ENCODE measurements around the gene OVCA2.
A peak's percentile ranks its signal among the peaks of the same experiment; 100 is the strongest.

OVCA2 gene

DNA sequence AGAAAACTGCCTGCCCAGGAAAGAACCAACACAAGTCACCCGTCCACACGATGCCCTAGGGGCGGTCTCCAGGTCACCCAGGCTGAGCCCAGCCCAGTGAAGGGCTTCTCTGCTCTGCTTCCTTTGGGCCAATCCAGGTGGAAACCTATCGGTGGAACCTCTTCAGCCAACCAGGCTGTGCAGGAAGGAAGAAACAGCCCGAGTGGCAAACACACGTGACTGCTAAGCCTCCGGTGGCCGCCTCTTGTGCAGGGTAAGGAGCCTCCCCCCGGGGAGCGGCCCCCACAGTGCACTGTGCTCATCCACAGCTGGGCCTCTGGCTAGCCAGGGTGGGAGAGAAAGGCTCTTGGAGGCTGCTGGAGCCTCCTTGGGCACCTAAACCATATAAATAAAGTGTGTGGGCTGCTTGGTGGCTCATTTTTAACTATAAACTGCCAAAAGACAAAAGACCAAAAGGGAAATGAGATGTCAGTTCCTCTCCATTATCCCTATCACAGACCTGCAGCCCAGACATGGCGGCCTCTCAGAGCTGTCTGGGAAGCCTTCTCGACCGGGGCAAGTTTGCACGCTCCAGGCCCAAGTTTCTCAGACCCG lies 19.1 kb upstream of the OVCA2 start:
- no peak overlapping the region for H3K4me3 ChIP-seq (ENCODE audit: low read depth, low read length)
- TF ChIP-seq, protein P1, sequence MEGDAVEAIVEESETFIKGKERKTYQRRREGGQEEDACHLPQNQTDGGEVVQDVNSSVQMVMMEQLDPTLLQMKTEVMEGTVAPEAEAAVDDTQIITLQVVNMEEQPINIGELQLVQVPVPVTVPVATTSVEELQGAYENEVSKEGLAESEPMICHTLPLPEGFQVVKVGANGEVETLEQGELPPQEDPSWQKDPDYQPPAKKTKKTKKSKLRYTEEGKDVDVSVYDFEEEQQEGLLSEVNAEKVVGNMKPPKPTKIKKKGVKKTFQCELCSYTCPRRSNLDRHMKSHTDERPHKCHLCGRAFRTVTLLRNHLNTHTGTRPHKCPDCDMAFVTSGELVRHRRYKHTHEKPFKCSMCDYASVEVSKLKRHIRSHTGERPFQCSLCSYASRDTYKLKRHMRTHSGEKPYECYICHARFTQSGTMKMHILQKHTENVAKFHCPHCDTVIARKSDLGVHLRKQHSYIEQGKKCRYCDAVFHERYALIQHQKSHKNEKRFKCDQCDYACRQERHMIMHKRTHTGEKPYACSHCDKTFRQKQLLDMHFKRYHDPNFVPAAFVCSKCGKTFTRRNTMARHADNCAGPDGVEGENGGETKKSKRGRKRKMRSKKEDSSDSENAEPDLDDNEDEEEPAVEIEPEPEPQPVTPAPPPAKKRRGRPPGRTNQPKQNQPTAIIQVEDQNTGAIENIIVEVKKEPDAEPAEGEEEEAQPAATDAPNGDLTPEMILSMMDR (IDR thresholded peaks at IDR 0.05; ENCODE audit: low read depth, low read length): no peak
- no peak for DNase-seq (ENCODE audit: low read depth, low spot score)
- in situ Hi-C loops (cut with HindIII; ENCODE audit: low sequenced_read_pairs): no loop called here

DNA sequence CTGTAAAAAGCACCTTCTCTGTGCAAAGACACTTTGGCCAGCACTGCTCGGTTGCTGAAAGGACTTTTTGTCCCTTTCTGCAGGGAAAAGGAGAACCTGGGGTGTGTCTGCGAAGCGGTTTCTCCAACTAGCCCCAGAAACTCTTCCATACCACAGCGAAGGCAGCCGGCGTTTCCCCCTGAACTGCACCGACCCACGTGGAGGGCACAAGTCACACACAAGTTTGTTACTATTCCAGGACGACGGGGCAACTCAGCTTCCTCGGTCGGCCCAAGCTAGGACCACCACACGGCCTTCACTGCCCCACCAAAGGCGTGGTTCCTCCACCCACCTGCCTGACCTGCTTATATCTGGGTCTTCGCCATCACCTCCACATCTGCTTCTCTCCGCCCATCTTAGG lies 18.6 kb upstream of the OVCA2 start:
- TF ChIP-seq, protein P1 (IDR thresholded peaks at IDR 0.05; ENCODE audit: low read depth, low read length): no peak
- in situ Hi-C loops (cut with HindIII; ENCODE audit: low sequenced_read_pairs): no loop called here
- DNase-seq (ENCODE audit: low read depth, low spot score): no peak
- H3K4me3 ChIP-seq (ENCODE audit: low read depth, low read length): no peak overlapping the region

DNA sequence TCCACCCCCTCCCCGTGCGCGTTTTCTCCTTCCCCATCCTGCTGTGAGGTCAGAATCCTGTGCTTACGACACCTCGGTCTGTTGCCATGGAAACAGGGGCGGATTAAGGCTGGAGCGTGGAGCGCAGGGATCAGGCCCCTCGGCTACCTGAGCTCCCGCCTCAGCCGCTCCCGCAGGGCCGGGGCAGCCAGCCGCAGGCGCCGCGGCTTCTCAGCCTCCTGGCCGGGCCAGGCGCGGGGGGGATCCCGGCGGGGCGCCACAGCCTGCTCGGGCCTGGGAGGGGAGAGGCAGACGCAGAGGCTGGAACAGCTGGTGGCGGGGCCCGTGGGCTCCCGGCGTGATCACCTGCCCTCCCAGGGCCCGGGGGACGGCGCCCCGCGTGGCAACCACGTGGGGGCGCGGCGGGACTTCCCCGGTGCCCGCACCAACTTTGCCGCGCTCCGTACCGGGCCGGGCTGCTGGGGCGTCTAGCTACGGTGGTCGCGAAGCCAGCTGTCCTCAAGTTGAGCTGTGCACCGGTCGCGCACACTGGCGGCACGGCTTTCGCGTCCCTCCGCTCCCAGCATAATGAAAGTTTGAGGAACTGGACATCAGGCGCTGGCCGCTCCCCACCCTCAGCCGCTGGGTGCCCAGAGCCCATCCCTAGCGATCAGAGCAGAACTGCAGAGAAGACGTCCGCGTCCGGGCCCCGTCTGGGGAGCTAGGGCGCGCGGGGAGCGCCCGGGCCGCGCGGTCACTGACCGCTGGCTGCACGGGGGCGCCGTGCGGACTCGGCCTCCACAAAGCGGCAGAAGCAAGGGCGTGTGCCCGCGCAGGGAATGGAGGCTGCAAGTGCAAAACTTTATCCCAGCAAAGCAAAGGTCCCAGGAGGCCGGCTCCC lies 17.9 kb upstream of the OVCA2 start:
- DNase-seq (ENCODE audit: low read depth, low spot score): peak; percentile 25
- in situ Hi-C loops (cut with HindIII; ENCODE audit: low sequenced_read_pairs): no loop called here
- H3K4me3 ChIP-seq (ENCODE audit: low read depth, low read length): no peak overlapping the region
- TF ChIP-seq, protein P1 (IDR thresholded peaks at IDR 0.05; ENCODE audit: low read depth, low read length): no peak

DNA sequence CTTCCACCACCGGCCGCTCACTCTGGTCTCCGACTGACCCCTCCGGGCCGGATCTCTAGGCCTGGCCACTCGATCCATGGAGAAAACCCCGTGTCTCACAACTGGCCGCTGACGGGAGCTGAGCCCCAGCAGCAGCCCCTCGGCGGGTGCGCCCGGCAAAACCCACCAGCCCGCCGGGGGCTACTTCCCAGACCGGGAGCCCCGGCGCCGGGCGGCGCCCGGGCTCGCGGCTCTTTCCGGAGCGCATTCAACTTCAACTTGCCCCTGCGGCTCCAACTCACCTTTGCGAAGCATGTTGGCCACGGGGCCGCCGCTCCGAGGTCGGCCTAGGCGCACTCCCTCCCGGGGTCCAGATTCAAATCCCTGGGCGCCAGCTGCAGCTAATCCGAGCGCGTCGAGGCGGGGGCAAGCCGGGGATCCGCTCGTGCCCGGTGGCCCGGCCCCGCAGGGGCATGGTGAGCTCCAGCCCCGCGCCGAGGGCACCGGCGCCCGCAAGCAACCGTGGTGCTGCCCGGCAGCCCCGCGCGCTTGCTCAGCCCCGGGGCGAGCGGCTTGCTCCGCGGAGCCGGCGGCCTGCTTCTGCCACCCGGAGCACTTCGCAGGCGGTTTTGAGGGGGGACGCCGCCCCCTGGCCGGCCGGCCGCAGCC lies 17.1 kb upstream of the OVCA2 start:
- no peak for DNase-seq (ENCODE audit: low read depth, low spot score)
- in situ Hi-C loops (cut with HindIII; ENCODE audit: low sequenced_read_pairs): loop anchor here (25.0 kb wide), 1 partner anchor 112 kb away; no protein-coding TSS in a partner anchor
- H3K4me3 ChIP-seq (ENCODE audit: low read depth, low read length): no peak overlapping the region
- TF ChIP-seq, protein P1 (IDR thresholded peaks at IDR 0.05; ENCODE audit: low read depth, low read length): no peak

DNA sequence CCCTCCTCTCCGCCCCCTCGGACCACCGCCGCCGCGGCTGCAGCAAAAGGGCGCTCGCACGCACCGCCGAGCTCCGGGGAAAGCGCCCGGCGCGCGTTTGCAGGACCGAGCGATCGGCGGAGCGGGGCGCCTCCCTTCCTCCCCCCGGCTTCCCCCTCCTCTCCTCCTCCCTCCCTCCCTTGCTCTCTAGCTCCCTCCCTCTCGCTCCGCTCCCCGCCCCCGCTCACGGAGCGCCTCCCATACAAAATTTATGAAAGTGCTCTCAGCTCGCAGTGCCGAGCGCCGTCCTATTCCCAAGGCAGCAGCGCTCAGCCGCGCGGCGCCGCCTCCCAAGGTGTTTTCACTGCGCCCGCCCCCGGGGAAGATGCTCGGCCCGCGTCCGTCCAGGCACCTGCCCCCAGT lies 16.6 kb upstream of the OVCA2 start, which contains the start of gene RTN4RL1:
TSS of gene RTN4RL1 (minus strand) at position 115 of the 402 bp plus-strand sequence. CDS start 469 bp downstream, outside the sequence.
- DNase-seq (ENCODE audit: low read depth, low spot score): peak; percentile 32
- in situ Hi-C loops (cut with HindIII; ENCODE audit: low sequenced_read_pairs): loop anchor here (25.0 kb wide), 1 partner anchor 113 kb away; no protein-coding TSS in a partner anchor
- TF ChIP-seq, protein P1 (IDR thresholded peaks at IDR 0.05; ENCODE audit: low read depth, low read length): no peak
- H3K4me3 ChIP-seq (ENCODE audit: low read depth, low read length): peak within 1 kb of the TSS; percentile 13

DNA sequence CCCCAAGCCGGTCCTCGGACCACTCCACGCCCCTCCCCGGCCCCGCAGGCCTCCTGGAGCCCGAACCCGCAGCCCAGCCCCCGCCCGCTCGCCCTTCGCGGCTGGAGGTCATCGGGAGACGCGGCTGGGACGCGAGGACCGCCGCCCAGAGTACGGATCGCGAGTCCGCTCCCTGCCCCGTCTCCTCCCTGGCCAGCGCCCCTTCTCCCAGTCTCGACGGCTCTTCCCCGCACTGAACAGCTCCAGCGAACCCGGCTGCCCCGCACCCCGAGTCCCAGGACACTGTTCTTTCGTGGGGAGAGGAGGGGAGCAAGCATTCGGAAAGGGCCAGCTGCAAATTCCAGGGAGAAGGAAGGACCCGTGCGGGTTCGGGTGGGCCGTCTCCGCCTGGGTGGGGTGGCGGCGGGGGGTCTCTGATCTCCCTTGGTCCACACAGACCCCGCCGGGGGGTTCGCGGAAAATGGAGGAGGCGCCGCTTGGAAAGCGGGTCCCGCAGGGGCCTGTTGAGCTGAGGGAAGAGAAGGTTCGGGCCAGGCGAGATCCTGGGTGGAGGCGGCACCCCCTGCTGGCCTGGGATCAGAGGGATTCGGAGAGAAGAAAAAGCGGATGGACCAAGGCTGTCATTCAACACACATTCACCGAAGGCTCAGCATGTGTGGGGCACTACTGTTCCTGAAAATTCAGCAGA lies 16.1 kb upstream of the OVCA2 start:
- DNase-seq (ENCODE audit: low read depth, low spot score): peak; percentile 43
- TF ChIP-seq, protein P1 (IDR thresholded peaks at IDR 0.05; ENCODE audit: low read depth, low read length): peak; percentile 71
- peak overlapping the region; percentile 13 for H3K4me3 ChIP-seq (ENCODE audit: low read depth, low read length)
- in situ Hi-C loops (cut with HindIII; ENCODE audit: low sequenced_read_pairs): loop anchor here (25.0 kb wide), 1 partner anchor 113 kb away; no protein-coding TSS in a partner anchor

All from astrocyte of the spinal cord (primary cell).